HCT116 (cell line): Measurements from ENCODE around the gene CRMP1. TPM values are rescaled to one million over a fixed set of nuclear protein-coding genes. Genes with fewer than 3 reads are reported as not detected.
"Not testable (repeated sequence)": the region's sequence is repeated elsewhere in the genome, so short reads cannot be mapped to it uniquely, and the experiment has no call there.

Experiments
- ATAC-seq: fragments of 200-7000 bp; cut with Tn5 transposase; 2 replicates; pipeline ENCODE4 v1.9.1; 2020; ENCODE audit warnings: mild to moderate bottlenecking, moderate library complexity
- BruUV-seq: library from RNA; stranded (reverse); fragments of 400-500 nt; replicated peaks from 2 replicates; lab custom pipeline; 2021; lab: Mats Ljungman, UMichigan
- CTCF ChIA-PET: fragments of 300-600 bp; sonication (Branson Sonifier 250); formaldehyde crosslinking; loops from one replicate; lab custom pipeline; 2021; ENCODE audit warnings: antibody characterized with exemption; lab: Charles Lee
- POLR2A ChIA-PET: fragments of 300-600, 350-600 bp; sonication (Branson Sonifier 250); formaldehyde crosslinking; loops from one replicate; lab custom pipeline; 2021; ENCODE audit warnings: antibody characterized with exemption; lab: Charles Lee
- RAD21 ChIA-PET, 2 experiments: fragments of 300-600 bp; sonication (Branson Sonifier 250); formaldehyde crosslinking; loops; one replicate each; lab custom pipeline; 2023; ENCODE audit warnings: low total read pairs in 2 of 2; ENCODE audit not compliant: uncharacterized antibody in 2 of 2, unreplicated experiment in 2 of 2, low non-redundant PET in 1 of 2; lab: Charles Lee
- DNase-seq: peaks from one replicate; pipeline ENCODE4 v3.0.0-alpha.2; 2010; ENCODE audit warnings: low read depth, low spot score
- H2AFZ ChIP-seq: fragments of 200-600 bp; shearing (Covaris generic), sonication (generic); 2 replicates; pipeline ENCODE4 v1.6.1; 2017; ENCODE audit warnings: low read depth, mixed run types, mixed read lengths, antibody characterized with exemption, low read length; ENCODE audit not compliant: poor library complexity, severe bottlenecking
- H3K27ac ChIP-seq: 2 replicates; pipeline ENCODE4 v1.5.1; 2012; ENCODE audit warnings: low read depth, low read length
- H3K27me3 ChIP-seq: fragments of 200-600 bp; sonication (generic); 2 replicates; pipeline ENCODE4 v1.6.1; 2016; ENCODE audit warnings: mixed run types, low read length, mixed read lengths; ENCODE audit not compliant: insufficient read depth
- H3K36me3 ChIP-seq, 2 experiments: fragments of 200-500 bp in 1 of 2; fragments of 200-600 bp in 1 of 2; sonication (Bioruptor generic) in 1 of 2; sonication (generic) in 1 of 2; 2 replicates each; pipeline versions ENCODE4 v1.5.1 to v1.6.1; 2014 to 2016; ENCODE audit warnings: low read length in 2 of 2, inconsistent platforms in 1 of 2, mixed read lengths in 1 of 2, mixed run types in 1 of 2; ENCODE audit not compliant: insufficient read depth in 2 of 2, control insufficient read depth in 1 of 2
- H3K4me1 ChIP-seq, 2 experiments: fragments of 200-600 bp in 1 of 2; sonication (generic) in 1 of 2; 2 replicates each; pipeline versions ENCODE4 v1.5.1 to v1.6.1; 2012 to 2017; ENCODE audit warnings: low read length in 2 of 2, inconsistent platforms in 1 of 2, mild to moderate bottlenecking in 1 of 2, mixed read lengths in 1 of 2, mixed run types in 1 of 2, moderate library complexity in 1 of 2; ENCODE audit not compliant: insufficient read depth in 2 of 2, control insufficient read depth in 1 of 2
- H3K4me2 ChIP-seq: fragments of 200-600 bp; sonication (generic); 2 replicates; pipeline ENCODE4 v1.6.1; 2017; ENCODE audit warnings: mixed run types, low read length, mixed read lengths
- H3K4me3 ChIP-seq, 2 experiments: fragments of 200-600 bp in 1 of 2; sonication (generic) in 1 of 2; replicated peaks in 1 of 2; 2 replicates each; pipeline ENCODE4 v1.5.1; 2011 to 2016; ENCODE audit warnings: low read length in 2 of 2, control low read depth in 1 of 2, low read depth in 1 of 2, mild to moderate bottlenecking in 1 of 2, mixed read lengths in 1 of 2, mixed run types in 1 of 2
- H3K79me2 ChIP-seq: fragments of 200-600 bp; sonication (generic); 2 replicates; pipeline ENCODE4 v1.6.1; 2017; ENCODE audit warnings: mild to moderate bottlenecking, mixed run types, low read length, moderate library complexity, mixed read lengths; ENCODE audit not compliant: insufficient read depth
- H3K9ac ChIP-seq: fragments of 200-600 bp; sonication (generic); 2 replicates; pipeline ENCODE4 v1.6.1; 2016; ENCODE audit warnings: low read length, mixed read lengths
- H3K9me2 ChIP-seq: fragments of 200-600 bp; sonication (generic), shearing (Covaris generic); 2 replicates; pipeline ENCODE4 v1.6.1; 2017; ENCODE audit warnings: mixed run types, mild to moderate bottlenecking, moderate library complexity; ENCODE audit not compliant: insufficient read depth
- H3K9me3 ChIP-seq, 2 experiments: fragments of 200-500 bp in 1 of 2; fragments of 200-600 bp in 1 of 2; sonication (Bioruptor generic) in 1 of 2; sonication (generic) in 1 of 2; 2 replicates each; pipeline ENCODE4 v1.6.1; 2014 to 2017; ENCODE audit warnings: low read length in 2 of 2, mixed read lengths in 2 of 2, inconsistent platforms in 1 of 2, low read depth in 1 of 2, mild to moderate bottlenecking in 1 of 2, mixed run types in 1 of 2, moderate library complexity in 1 of 2; ENCODE audit not compliant: control insufficient read depth in 1 of 2, insufficient read depth in 1 of 2
- H4K20me1 ChIP-seq: fragments of 200-600 bp; sonication (generic), shearing (Covaris generic); 2 replicates; pipeline ENCODE4 v1.6.1; 2017; ENCODE audit warnings: mixed run types, mild to moderate bottlenecking, moderate library complexity; ENCODE audit not compliant: insufficient read depth
- EZH2 ChIP-seq: fragments of 200-600 bp; sonication (generic); IDR thresholded peaks from 2 replicates; pipeline ENCODE4 v1.6.1; 2017; ENCODE audit warnings: antibody characterized with exemption, mixed run types
- EZH2phosphoT487 ChIP-seq: fragments of 200-600 bp; IDR thresholded peaks from 2 replicates; pipeline ENCODE4 v1.6.1; 2018; ENCODE audit warnings: antibody characterized with exemption, borderline replicate concordance
- MAX ChIP-seq: IDR thresholded peaks from 2 replicates; pipeline ENCODE4 v1.6.1; 2012
- SIN3A ChIP-seq: IDR thresholded peaks from 2 replicates; pipeline ENCODE4 v1.6.1; 2012; ENCODE audit warnings: low read depth
- intact Hi-C: fragments of 100-400 bp; cut with micrococcal nuclease; formaldehyde crosslinking; loops from 2 replicates; pipeline ENCODE4 v1.10.0; 2022
- total RNA-seq: library from RNA; stranded (reverse); gene quantifications from one replicate; pipeline ENCODE4 v1.2.1, GENCODE V29; 2021; ENCODE audit not compliant: unreplicated experiment
- TF ChIP-seq, protein P1 (sequence below): IDR thresholded peaks from 2 replicates; pipeline ENCODE4 v1.6.1; 2012; ENCODE audit warnings: low read depth

The CRMP1 gene
- total RNA-seq, 1 experiment from 2014 or later: not detected

GRCh38 chr4:5856362-5856761, 36.5 kb downstream of the CRMP1 start:
- POLR2A ChIA-PET, ATAC-seq, H3K27ac ChIP-seq: not testable (repeated sequence)

DNA sequence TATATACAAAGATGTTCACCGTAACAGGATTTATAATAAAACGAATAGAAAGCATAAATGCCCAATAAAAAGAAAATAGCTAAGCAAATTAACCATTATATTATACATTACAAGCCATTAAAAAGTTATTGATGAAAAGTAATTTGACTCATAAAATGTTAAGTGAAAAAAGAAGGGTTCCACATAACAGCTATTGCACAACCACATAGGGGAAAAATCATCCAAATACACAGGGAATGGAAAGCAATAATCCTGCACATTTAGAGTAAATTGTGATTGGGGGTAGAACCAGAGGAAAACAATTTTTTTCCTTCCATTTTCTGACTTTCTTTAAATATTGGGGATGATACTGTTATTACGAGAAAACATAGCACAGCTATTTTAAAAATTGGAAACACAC, 38.0 kb downstream of the CRMP1 start:
- CTCF ChIA-PET: no interaction called here
- POLR2A ChIA-PET: no interaction called here
- RAD21 ChIA-PET: no interaction called here
- Histone ChIP-seq H3K4me2 (no peak overlapping the region), H2AFZ (no peak overlapping the region), H3K4me1 (no peaks in the 10 kb centered on the region), H3K9me2 (no peaks in the 10 kb centered on the region), H3K27me3 (peaks cover 61% of the 10 kb centered on the region), H3K36me3 (no peaks in the 10 kb centered on the region), H4K20me1 (no peaks in the 10 kb centered on the region), H3K9me3 (no peaks in the 10 kb centered on the region), H3K9ac (no peak overlapping the region), H3K4me3 (no peak overlapping the region), H3K27ac (no peak overlapping the region), H3K79me2 (no peaks in the 10 kb centered on the region)
- intact Hi-C loops: no loop called here
- TF ChIP-seq MAX: no peak
- no peak for TF ChIP-seq EZH2
- TF ChIP-seq EZH2phosphoT487: no peak
- TF ChIP-seq, protein P1, sequence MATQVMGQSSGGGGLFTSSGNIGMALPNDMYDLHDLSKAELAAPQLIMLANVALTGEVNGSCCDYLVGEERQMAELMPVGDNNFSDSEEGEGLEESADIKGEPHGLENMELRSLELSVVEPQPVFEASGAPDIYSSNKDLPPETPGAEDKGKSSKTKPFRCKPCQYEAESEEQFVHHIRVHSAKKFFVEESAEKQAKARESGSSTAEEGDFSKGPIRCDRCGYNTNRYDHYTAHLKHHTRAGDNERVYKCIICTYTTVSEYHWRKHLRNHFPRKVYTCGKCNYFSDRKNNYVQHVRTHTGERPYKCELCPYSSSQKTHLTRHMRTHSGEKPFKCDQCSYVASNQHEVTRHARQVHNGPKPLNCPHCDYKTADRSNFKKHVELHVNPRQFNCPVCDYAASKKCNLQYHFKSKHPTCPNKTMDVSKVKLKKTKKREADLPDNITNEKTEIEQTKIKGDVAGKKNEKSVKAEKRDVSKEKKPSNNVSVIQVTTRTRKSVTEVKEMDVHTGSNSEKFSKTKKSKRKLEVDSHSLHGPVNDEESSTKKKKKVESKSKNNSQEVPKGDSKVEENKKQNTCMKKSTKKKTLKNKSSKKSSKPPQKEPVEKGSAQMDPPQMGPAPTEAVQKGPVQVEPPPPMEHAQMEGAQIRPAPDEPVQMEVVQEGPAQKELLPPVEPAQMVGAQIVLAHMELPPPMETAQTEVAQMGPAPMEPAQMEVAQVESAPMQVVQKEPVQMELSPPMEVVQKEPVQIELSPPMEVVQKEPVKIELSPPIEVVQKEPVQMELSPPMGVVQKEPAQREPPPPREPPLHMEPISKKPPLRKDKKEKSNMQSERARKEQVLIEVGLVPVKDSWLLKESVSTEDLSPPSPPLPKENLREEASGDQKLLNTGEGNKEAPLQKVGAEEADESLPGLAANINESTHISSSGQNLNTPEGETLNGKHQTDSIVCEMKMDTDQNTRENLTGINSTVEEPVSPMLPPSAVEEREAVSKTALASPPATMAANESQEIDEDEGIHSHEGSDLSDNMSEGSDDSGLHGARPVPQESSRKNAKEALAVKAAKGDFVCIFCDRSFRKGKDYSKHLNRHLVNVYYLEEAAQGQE: no peak
- no peak for TF ChIP-seq SIN3A
- no peak for DNase-seq
- no peak for ATAC-seq
- BruUV-seq: no TSS peak

More at GRCh38 chr4:5856362-5856761, 36.5 kb downstream of the CRMP1 start:
- H2AFZ ChIP-seq, H3K4me3 ChIP-seq, DNase-seq, H3K79me2 ChIP-seq, H3K9ac ChIP-seq, H3K36me3 ChIP-seq, intact Hi-C loops, H3K9me3 ChIP-seq, H3K4me1 ChIP-seq, CTCF ChIA-PET, RAD21 ChIA-PET, BruUV-seq, H4K20me1 ChIP-seq, H3K4me2 ChIP-seq, H3K9me2 ChIP-seq: not testable (repeated sequence)
- peaks cover 58% of the 10 kb centered on the region for H3K27me3 ChIP-seq
